ELR (cell line): ENCODE data around the gene SSTR3.

Experiments
- DNase-seq: peaks from one replicate; pipeline ENCODE4 v3.0.0-alpha.2; 2015; ENCODE audit warnings: low read depth

The SSTR3 gene

GRCh38 chr22:37196539-37197450 lies 15.5 kb downstream of the SSTR3 start:
- peak; percentile 87 for DNase-seq

- peak; percentile 49 for DNase-seq
Measured at GRCh38 chr22:37195921-37196320, 16.4 kb downstream of the SSTR3 start.

DNA sequence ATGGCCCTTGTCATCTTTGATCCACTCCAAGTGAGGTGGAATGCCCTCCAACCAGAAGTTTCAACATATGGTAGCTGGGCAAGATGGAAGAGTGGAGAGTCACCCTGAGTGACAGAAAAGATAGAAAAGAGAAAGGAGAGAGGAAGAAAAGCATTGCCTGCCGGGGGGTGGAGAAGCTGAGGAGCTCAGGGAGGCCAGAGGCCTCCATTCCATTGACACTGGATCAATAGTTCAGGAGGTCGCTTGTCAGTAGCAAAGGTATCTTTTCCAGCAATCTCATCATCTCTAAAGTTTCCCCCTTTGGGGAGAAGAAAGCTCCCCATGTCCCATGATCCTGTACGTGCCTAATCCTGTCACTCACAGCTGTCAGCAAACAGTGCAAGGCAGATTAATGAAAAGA lies 17.5 kb downstream of the SSTR3 start:
- DNase-seq: no peak

- peak; percentile 73 for DNase-seq
Measured at GRCh38 chr22:37193629-37194191, 18.6 kb downstream of the SSTR3 start.

DNA sequence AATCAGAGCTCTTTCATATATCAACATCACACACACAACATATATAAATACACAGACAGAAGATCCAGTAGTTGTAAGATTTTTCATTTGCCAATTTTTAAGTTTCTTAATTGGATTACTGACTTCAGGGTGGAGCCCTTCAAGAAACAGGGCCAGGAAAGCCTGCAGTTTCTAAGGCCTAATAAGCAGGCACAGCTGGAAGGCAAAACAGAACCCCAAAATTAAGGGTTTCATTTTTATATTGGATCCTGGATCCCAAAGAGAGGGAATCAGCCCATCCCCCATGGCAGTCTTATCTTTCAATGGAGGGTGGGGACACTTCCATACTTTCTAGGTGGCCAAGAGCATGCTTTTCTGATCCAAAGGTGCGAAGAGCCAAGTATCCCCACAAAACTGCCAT lies 19.5 kb downstream of the SSTR3 start:
- no peak for DNase-seq

DNA sequence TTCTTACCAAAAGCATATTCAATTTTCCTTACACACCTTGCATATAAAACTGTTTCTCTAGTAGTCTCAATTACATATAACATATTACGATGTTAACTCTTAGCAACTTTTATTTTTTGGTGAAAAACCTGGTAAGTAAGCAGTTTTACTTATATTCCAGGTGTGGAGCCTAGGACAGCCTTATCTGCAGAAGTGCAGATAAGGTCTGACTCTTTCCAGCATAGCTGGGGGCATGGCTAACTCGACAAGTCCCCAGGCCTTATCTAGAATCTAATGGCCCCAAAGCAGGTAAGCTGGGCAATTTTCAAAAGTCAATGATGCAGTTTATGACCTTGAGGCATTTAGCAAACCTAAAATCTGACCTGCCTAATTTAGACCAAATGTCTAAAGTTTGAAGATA lies 20.1 kb downstream of the SSTR3 start:
- DNase-seq: no peak

DNA sequence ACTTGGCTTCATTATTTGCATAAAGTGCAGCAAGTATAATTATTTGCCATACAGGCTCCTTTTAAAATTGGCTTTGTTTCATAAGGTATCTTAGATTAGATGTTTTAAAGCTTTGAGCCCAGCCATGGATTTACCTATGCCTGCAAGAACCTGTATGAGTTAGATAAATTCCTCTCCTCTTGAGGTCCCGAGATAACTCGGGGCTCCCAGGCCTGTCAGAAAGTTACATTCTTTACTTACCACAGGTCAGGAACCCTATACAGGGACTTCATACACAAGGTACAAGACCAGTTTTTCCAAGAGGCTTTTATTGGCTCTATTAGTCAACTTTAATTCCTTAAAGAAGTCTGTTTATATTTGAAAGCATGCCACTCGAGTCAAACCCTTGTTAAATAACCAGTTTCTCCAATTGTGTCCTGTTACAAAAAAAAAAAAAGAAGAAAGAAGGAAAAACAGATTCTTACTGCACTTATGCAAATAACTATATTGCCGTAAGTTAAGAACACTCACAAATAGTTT lies 22.0 kb downstream of the SSTR3 start:
- DNase-seq: no peak

DNA sequence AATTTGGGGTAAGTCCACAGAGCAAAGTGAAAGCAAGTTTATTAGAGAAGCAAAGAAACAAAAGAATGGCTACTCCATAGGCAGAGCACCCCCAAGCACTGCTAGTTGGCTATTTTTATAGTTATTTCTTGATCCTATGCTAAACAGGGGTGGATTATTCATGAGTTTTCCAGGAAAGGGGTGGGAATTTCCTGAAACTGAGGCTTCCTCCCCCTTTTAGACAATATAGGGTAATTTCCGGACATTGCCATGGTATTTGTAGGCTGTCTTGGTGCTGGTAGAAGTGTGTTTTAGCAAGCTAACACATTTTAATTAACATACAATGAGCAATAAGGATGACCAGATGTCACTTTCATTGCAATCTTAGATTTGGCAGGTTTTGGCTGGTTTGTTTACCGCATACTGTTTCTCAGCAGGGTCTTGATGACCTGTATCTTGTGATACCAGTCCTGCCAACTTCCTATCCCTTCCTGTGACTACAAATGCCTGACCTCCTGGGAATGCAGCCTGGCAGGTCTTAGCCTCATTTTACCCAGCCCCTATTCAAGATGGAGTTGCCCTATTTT lies 23.3 kb downstream of the SSTR3 start:
- peak; percentile 33 for DNase-seq

GRCh38 chr22:37187891-37188761 lies 24.2 kb downstream of the SSTR3 start, which contains the start of gene C1QTNF6:
C1QTNF6 (minus strand) TSS chr22:37188247; CDS start chr22:37188213, 34 bp downstream.
- DNase-seq: peak; percentile 64

GRCh38 chr22:37187552-37187890 lies 24.8 kb downstream of the SSTR3 start:
- peak; percentile 83 for DNase-seq

DNA sequence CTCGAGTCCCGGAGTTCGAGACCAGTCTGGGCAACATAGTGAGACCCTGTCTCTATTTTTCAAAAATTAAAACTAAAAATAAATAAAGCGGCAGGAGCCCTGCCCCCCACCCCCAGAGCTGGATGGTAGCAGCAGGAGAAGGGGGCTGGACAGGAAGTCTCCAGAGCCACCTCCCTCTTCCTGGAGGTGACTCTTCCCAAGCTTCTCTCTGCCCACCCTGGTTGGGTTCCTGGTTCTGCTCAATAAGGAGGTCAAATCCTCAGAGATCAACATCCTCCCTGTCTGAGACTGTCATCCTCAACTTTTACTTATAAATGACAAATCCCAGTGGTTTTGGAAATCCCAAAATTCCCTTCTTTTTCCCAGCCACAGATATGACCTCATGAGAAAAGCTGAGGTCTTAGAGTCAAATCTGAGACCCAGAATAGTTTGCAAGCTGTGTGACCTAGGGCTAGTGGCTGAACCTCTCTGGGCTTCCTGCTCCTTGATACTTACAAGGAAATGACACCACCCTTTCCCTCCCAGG lies 25.2 kb downstream of the SSTR3 start:
- DNase-seq: peak; percentile 55

- peak; percentile 85 for DNase-seq
Measured at GRCh38 chr22:37186228-37186996, 25.9 kb downstream of the SSTR3 start.

GRCh38 chr22:37185646-37186227 lies 26.5 kb downstream of the SSTR3 start:
- no peak for DNase-seq

DNA sequence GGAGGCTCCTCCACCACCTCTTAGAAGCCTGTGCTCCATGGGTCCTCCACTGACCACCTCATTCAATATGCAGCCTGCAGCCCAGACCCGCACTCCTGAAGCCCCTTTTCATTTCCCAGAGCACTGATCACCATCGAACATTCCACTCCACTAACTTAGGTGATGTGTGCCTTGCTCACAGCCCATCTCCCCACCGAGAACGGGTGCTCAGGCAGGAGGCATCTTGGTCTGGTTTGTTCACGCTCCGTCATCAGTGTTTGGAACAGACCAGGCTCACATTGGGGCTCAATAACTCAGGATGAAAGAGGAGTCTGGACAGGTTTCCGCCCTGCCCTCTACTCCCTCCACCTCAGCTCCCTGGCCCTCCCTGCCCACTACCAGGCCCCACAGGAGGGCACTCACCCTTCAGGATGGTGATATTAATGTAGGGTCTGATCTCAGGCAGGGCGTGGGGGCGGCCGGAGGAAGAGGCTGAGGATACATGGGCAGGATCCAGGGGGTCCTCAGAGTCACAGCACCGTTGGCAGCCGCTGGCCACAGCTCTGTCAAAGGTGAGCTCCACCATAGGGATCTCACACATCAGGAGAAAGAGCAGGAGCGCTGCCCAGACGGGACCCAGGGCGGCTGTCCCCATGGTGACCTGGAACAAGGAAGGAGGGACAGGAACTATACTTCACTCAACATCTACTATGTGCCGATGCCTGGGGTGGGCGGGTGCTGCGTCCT lies 27.3 kb downstream of the SSTR3 start:
- DNase-seq: no peak

GRCh38 chr22:37184380-37184755 lies 27.9 kb downstream of the SSTR3 start:
- no peak for DNase-seq

GRCh38 chr22:37183432-37184379 lies 28.6 kb downstream of the SSTR3 start:
- no peak for DNase-seq

GRCh38 chr22:37182949-37183245 lies 29.4 kb downstream of the SSTR3 start:
- no peak for DNase-seq

GRCh38 chr22:37182101-37182948 lies 30.0 kb downstream of the SSTR3 start:
- no peak for DNase-seq
